ENCODE measurements around the gene ATOH7.
"Not testable (repeated sequence)": the region's sequence is repeated elsewhere in the genome, so short reads cannot be mapped to it uniquely, and the experiment has no call there.

The ATOH7 gene

DNA sequence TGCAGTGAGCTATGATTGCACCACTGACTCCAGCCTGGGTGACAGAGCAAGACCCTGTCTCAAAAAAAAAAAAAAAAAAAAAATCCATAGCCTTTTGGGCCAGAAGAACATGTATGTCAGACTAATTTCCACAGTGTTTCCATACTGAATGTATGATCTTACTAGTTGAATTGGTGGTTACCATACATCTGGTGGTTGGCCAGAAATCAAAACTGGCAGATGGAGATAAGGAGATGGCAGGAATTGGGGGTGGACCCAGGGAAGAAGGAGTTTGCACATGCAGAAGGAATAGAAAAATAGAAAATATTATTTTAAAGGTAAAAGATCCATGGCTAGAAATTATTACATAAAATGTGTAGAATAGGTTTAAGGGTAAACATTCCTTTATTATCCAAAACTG lies 3.7 kb upstream of the ATOH7 start:
- no peak for DNase-seq

DNA sequence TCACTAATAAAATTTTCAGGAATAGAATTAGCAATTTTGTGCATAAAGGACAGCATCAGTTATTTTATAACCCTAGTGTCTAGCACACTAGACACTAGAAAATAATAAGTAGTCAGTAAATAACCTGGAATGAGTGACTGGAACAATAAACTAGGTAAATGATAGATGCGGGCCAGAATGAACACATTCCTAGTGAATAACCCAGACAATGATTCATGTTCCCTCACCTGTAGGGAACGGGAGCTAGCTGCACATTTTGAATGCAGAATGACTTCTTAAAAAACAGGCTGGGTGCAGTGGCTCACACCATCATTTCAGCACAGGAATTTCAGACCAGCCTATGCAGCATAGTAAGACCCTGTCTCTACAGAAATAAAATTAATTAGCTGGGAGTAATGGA lies 3.2 kb upstream of the ATOH7 start:
- DNase-seq: no peak

DNA sequence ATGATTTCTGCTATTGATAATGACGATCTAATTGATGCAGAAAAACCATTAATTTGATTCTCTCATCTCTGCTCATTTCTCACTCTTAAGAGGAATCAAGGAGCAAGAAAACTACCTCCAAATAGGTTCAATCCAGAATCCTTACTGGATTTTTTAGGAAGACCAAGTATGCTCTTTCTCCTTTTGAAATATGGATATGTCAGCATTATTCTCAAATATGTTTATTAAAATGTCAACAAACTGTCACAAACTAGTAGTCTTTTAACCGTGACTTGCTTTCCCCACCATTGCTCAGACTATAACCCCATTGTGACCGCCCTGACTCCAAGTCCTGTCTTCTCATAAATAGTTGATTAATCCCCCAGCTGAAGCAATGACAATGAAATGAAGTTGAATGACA lies 1.1 kb upstream of the ATOH7 start:
- no peak for DNase-seq

GRCh38 chr10:68231106-68231816 lies 652 bp downstream of the ATOH7 start:
- DNase-seq: peak; percentile 54 to 76

DNA sequence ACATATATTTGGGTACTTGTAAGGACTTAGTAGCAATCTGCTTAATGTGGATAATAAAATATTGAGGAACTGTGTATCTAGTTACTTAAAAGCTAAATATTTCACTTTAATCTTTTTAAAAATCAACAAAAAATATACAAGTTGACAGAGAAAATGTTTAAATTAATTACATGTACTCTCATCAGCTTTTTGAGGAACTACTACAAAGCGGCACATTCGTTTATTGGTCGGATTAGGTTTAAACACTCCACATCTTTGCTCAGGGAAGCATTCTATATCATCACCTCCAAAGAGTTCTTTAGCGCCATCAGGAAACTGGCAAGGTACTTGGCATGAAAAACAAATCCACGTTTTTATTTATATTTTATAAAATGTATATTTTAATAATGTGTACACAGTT lies 1.6 kb downstream of the ATOH7 start:
- no peak for DNase-seq

GRCh38 chr10:68224810-68225209 lies 7.1 kb downstream of the ATOH7 start:
- no peak for DNase-seq

DNA sequence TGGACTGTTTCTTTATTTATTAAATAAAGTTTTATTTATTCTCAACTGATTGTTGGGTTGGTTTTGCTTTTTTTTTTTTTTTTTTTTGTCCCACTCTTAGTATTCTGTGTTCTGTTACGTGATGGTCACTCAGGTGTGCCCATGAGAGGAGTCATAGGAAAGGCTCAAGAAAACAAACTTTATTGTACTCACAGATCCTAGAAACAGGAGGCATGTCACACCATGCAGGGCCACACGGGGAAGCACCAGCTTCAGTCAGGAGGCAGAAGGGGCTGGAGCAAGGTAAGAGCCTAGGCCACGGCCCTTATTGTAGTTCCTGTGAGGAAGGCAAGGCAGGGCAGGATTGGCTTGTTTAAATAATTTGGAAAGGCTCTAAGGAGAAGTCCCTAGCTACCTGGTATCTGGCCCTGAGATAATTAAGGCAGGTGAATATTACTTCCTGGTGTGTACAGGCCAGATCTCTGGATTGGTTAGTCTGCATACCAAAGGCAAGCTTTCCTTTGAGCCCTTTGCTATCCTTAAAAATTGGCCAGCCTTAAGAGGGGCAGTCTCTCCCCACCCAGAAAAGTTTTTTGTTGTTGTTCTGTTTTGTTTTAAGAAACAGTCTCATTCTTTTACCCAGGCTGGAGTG lies 8.3 kb downstream of the ATOH7 start:
- no peak for DNase-seq

DNA sequence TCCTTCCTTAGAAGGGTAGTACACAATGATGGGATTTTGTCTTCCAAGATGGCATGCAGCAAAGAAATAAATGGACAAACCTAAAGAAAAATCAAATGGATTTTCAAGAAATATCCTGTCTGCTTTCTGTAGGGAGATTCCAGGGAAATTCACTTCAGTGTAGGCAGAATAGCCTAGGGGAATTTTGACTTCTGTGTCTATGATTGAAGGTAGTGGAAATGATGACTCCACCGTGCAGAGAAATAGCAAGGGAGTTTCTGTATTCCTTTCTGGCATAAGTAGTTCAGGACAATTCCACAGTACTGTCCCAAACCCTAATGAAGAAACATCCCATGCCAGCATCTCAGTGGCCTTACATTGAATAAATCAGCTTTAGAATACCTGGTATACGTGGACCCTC lies 9.5 kb downstream of the ATOH7 start:
- no peak for DNase-seq

DNA sequence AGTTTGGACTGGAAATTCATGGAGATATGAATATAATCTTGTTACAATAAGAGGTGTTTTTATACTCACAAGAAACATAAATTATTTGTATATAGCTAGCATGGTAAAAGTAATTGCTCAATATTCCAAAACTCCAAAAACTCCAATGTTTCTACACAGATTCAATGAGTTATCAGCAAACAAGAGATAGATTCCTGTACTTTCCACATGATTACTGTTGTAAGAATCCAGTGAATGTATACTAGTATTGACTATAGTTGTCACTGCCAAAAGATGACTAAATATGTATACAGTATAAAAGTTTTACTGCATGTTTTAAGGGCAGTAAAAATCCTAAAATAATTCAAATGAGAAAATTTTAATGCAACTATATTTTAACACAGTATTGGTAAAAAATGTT lies 10.7 kb downstream of the ATOH7 start:
- no peak for DNase-seq

DNA sequence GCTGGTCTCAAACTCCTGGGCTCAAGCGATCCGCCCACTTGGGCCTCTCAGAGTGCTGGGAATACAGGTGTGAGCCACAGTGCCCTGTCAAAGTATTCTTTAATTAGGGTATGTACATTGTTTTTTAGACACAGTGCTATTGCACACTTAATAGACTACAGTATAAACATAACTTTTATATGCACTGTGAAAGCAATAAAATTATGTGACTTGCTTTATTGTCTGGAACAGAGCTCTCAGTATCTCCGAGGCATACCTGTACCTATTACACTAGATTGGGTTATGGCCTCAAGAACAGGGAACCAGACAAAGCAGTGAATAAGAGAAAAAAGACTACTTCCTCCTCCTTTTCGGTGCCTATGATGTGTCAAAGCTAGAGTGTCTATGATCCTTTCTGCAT lies 13.1 kb downstream of the ATOH7 start:
- DNase-seq: no peak

GRCh38 chr10:68212721-68213352 lies 19.1 kb downstream of the ATOH7 start:
- DNase-seq: no peak

GRCh38 chr10:68211669-68212068 lies 20.2 kb downstream of the ATOH7 start:
- no peak for DNase-seq

GRCh38 chr10:68208424-68209042 lies 23.4 kb downstream of the ATOH7 start:
- DNase-seq: peak; percentile 9 to 38

GRCh38 chr10:68202960-68203353 lies 29.0 kb downstream of the ATOH7 start:
- no peak for DNase-seq

GRCh38 chr10:68196701-68197100 lies 35.2 kb downstream of the ATOH7 start:
- no peak for DNase-seq

GRCh38 chr10:68195776-68196175 lies 36.1 kb downstream of the ATOH7 start:
- DNase-seq: not testable (repeated sequence)

DNA sequence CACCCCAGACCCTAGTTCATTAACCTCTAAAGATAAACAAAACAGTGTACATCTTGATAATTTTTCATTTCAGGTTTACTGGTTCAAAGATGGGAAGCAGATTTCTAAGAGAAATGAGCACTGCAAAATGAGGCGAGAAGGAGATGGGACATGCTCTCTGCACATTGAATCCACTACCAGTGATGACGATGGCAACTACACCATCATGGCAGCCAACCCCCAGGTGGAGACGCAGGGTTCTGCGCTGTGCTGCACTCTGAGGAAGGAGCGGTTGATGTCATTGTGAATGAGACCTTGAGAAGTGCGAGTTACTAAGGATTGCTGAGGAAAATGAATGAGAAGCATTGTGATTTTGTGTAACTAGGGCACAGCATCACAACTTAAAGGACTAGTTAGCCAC lies 37.6 kb downstream of the ATOH7 start:
- DNase-seq: no peak

DNA sequence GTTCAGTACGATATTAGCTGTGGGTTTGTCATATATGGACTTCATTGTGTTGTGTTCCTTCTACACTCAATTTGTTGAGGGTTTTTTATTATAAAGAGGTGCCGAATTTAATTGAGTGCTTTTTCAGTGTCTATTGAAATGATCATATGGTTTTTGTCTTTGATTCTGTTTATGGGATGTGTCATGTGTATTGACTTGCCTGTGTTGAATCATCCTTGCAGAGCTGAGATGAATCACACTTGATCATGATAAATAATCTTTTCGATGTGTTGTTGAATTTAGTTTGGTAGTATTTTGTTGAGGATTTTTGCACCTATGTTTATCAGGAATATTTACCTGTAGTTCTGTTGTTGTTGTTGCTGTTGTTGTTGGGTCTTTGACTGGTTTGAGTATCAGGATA lies 39.8 kb downstream of the ATOH7 start:
- DNase-seq: no peak

DNA sequence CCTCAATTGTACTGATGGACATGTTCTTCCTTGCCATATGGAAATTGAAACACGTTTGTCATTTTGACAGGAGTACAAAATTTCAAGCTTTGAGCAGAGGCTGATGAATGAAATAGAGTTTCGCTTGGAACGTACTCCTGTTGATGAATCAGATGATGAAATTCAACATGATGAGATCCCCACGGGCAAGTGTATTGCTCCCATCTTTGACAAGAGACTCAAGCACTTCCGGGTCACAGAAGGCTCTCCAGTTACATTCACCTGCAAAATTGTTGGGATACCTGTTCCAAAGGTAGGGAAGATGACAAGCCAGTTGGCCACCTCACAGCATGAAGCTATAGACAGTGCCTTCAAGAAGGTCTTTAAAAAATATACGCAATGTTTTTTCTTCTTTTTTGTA lies 43.1 kb downstream of the ATOH7 start:
- DNase-seq: no peak

- no peak for DNase-seq
Measured at GRCh38 chr10:68185085-68185484, 46.8 kb downstream of the ATOH7 start.

DNA sequence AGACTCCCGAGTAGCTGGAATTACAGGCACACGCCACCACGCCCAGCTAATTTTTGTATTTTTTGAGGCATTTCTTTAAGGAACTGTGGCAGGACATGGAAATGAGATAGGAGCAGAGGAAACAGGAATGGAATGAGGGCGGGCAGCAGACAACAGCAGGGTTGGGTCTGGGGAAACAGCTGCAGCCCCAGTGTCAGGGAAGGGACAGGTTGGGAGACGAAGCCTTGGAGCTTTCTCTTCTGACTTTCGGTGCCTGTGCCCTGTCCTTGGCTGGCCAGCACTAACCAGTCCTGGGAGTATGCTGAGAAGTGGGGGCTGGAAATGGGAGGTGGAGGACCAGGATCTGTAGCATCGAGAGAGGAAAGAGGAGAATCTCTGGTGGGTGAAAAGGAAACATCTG lies 47.4 kb downstream of the ATOH7 start:
- DNase-seq: no peak
